GM12892 (cell line): ENCODE measurements around the gene IL26.

ENCODE experiments used
- POLR2A ChIP-seq: IDR thresholded peaks from 2 replicates; pipeline ENCODE4 v1.6.1; 2011; ENCODE audit warnings: low read depth, low read length, control low read depth
- POLR2AphosphoS5 ChIP-seq: IDR thresholded peaks from 2 replicates; pipeline ENCODE4 v1.6.1; 2011; ENCODE audit warnings: low read depth, low read length, control low read depth
- TAF1 ChIP-seq: IDR thresholded peaks from 2 replicates; pipeline ENCODE4 v1.6.1; 2011; ENCODE audit warnings: low read depth, mild to moderate bottlenecking, control low read depth, low read length, borderline replicate concordance

DNA sequence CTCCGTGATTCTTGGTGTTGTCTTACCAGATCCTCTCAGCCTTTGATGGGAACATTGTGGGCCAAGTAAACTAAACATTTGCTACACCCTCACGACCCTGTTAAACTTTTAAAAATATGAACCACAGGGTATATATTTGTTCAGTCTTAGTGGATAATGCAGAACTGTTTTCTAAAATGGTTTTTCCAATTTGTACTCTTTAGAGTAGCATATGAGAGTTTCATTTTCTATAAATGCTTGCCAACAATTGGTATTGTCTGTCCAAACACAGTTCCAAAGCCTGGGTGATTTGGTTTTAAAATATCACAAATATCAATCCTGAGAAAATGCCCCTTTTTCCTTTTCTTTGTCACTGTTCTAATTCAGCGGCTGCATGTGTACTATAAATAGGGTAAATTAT lies 34.5 kb upstream of the IL26 start:
- TF ChIP-seq POLR2AphosphoS5 = no peak
- TF ChIP-seq POLR2A = no peak
- TF ChIP-seq TAF1 = no peak
